Loucy (cell line): ENCODE results near the gene USP7.

Experiments used
- H2AFZ ChIP-seq: fragments of 200-600 bp; sonication (generic); 2 replicates; pipeline ENCODE4 v1.6.0; 2016; ENCODE audit warnings: antibody characterized with exemption, mild to moderate bottlenecking, low read length, moderate library complexity
- H3F3A ChIP-seq: fragments of 200-600 bp; 2 replicates; pipeline ENCODE4 v1.6.0; 2016; ENCODE audit warnings: antibody characterized with exemption, low read depth, mild to moderate bottlenecking
- H3K27me3 ChIP-seq: fragments of 200-600 bp; sonication (generic); 2 replicates; pipeline ENCODE4 v1.6.1; 2014; ENCODE audit warnings: low read length, mild to moderate bottlenecking; ENCODE audit not compliant: insufficient read depth, poor library complexity, severe bottlenecking
- H3K36me3 ChIP-seq: fragments of 200-600 bp; sonication (generic); 2 replicates; pipeline ENCODE4 v1.6.1; 2016; ENCODE audit warnings: low read length; ENCODE audit not compliant: insufficient read depth
- H3K4me1 ChIP-seq: fragments of 200-600 bp; sonication (generic); 2 replicates; pipeline ENCODE4 v1.5.1; 2014; ENCODE audit warnings: low read length, mild to moderate bottlenecking; ENCODE audit not compliant: insufficient read depth, poor library complexity, severe bottlenecking
- H3K4me2 ChIP-seq: fragments of 200-600 bp; sonication (generic); 2 replicates; pipeline ENCODE4 v1.6.0; 2014; ENCODE audit warnings: antibody characterized with exemption, low read length, low read depth, mild to moderate bottlenecking; ENCODE audit not compliant: poor library complexity, severe bottlenecking
- H3K4me3 ChIP-seq: fragments of 200-600 bp; sonication (generic); 2 replicates; pipeline ENCODE4 v1.5.1; 2014; ENCODE audit warnings: low read length, mild to moderate bottlenecking, mixed read lengths; ENCODE audit not compliant: poor library complexity, severe bottlenecking
- H3K79me2 ChIP-seq: fragments of 200-600 bp; sonication (generic); 2 replicates; pipeline ENCODE4 v1.6.1; 2014; ENCODE audit warnings: low read length; ENCODE audit not compliant: insufficient read depth
- H3K9ac ChIP-seq: fragments of 200-600 bp; sonication (generic); 2 replicates; pipeline ENCODE4 v1.6.0; 2014; ENCODE audit warnings: mild to moderate bottlenecking, low read depth, low read length, moderate library complexity; ENCODE audit not compliant: poor library complexity, severe bottlenecking
- H3K9me2 ChIP-seq: fragments of 200-600 bp; sonication (generic); replicated peaks from 2 replicates; pipeline ENCODE4 v1.6.1; 2016; ENCODE audit warnings: low read depth, low read length, mixed read lengths
- H3K9me3 ChIP-seq: fragments of 200-600 bp; sonication (generic); 2 replicates; pipeline ENCODE4 v1.6.1; 2014; ENCODE audit warnings: mild to moderate bottlenecking, antibody characterized with exemption, low read length, low read depth; ENCODE audit not compliant: insufficient read depth
- H4K20me1 ChIP-seq: fragments of 200-600 bp; sonication (generic); 2 replicates; pipeline ENCODE4 v1.6.0; 2014; ENCODE audit warnings: antibody characterized with exemption, low read length, mild to moderate bottlenecking; ENCODE audit not compliant: insufficient read depth, poor library complexity, severe bottlenecking
- CTCF ChIP-seq: fragments of 200-600 bp; sonication (generic); conservative IDR thresholded peaks from 2 replicates; pipeline ENCODE4 v1.5.1; 2014; ENCODE audit warnings: mild to moderate bottlenecking, antibody characterized with exemption, low read length
- EZH2phosphoT487 ChIP-seq: fragments of 200-600 bp; IDR thresholded peaks from 2 replicates; pipeline ENCODE4 v1.6.1; 2018; ENCODE audit warnings: antibody characterized with exemption, mild to moderate bottlenecking, moderate library complexity, borderline replicate concordance

USP7 gene

GRCh38 chr16:8904018-8904430, 59.7 kb downstream of the USP7 start:
- H2AFZ ChIP-seq: no peak overlapping the region
- no peaks in the 10 kb centered on the region for H3K9me2 ChIP-seq
- H3K4me1 ChIP-seq: no peaks in the 10 kb centered on the region
- H3F3A ChIP-seq: no peaks in the 10 kb centered on the region
- H3K4me2 ChIP-seq: no peak overlapping the region
- no peaks in the 10 kb centered on the region for H3K79me2 ChIP-seq
- H3K4me3 ChIP-seq: no peak overlapping the region
- H3K36me3 ChIP-seq: peaks cover 85% of the 10 kb centered on the region; the same call in 1 of the 2 replicates
- no peaks in the 10 kb centered on the region for H3K27me3 ChIP-seq
- H4K20me1 ChIP-seq: no peaks in the 10 kb centered on the region
- H3K9me3 ChIP-seq: no peaks in the 10 kb centered on the region
- H3K9ac ChIP-seq: no peak overlapping the region
- no peak for TF ChIP-seq CTCF
- TF ChIP-seq EZH2phosphoT487: no peak

- Histone ChIP-seq H3K9me2 (no peaks in the 10 kb centered on the region), H3K4me2 (no peak overlapping the region), H3K79me2 (no peaks in the 10 kb centered on the region), H3K9ac (no peak overlapping the region), H2AFZ (no peak overlapping the region), H3K27me3 (no peaks in the 10 kb centered on the region), H3K4me1 (no peaks in the 10 kb centered on the region), H3K9me3 (no peaks in the 10 kb centered on the region), H3F3A (no peaks in the 10 kb centered on the region), H3K4me3 (no peak overlapping the region), H4K20me1 (no peaks in the 10 kb centered on the region), H3K36me3 (peaks cover 85% of the 10 kb centered on the region; the same call in 1 of the 2 replicates)
- TF ChIP-seq CTCF (no peak), EZH2phosphoT487 (no peak)
Measured at GRCh38 chr16:8903004-8903403, 60.7 kb downstream of the USP7 start.

GRCh38 chr16:8901320-8901861, 62.3 kb downstream of the USP7 start:
- no peaks in the 10 kb centered on the region for H3K79me2 ChIP-seq
- H3K9ac ChIP-seq: no peak overlapping the region
- H4K20me1 ChIP-seq: no peaks in the 10 kb centered on the region
- H2AFZ ChIP-seq: no peak overlapping the region
- no peak overlapping the region for H3K4me2 ChIP-seq
- no peaks in the 10 kb centered on the region for H3K27me3 ChIP-seq
- no peaks in the 10 kb centered on the region for H3K9me2 ChIP-seq
- no peaks in the 10 kb centered on the region for H3K9me3 ChIP-seq
- H3F3A ChIP-seq: no peaks in the 10 kb centered on the region
- H3K4me1 ChIP-seq: no peaks in the 10 kb centered on the region
- no peak overlapping the region for H3K4me3 ChIP-seq
- TF ChIP-seq CTCF: no peak
- no peak for TF ChIP-seq EZH2phosphoT487
- H3K36me3 ChIP-seq: peaks cover 81% of the 10 kb centered on the region; the same call in 1 of the 2 replicates
